Stomach (tissue), 4 donors: Measurements from ENCODE around the gene MAN1A1.

Experiments used
- CTCF ChIP-seq, 7 experiments: fragments of 450-650 bp in 4 of 7; fragments of 200-600 bp in 3 of 7; sonication (generic) in 3 of 7; IDR thresholded peaks; one replicate each; pipeline ENCODE4 v1.5.1; 2016 to 2019; ENCODE audit warnings: antibody characterized with exemption in 7 of 7, control low read depth in 2 of 7, mild to moderate bottlenecking in 1 of 7
- EP300 ChIP-seq: sonication (generic); formaldehyde crosslinking; IDR thresholded peaks from one replicate; pipeline ENCODE4 v1.6.1; 2017; ENCODE audit warnings: antibody characterized with exemption
- POLR2A ChIP-seq, 4 donors: fragments of 450-650 bp; IDR thresholded peaks; one replicate each; pipeline ENCODE4 v1.6.1; 2016; ENCODE audit warnings: antibody characterized with exemption in 4 of 4, control low read depth in 2 of 4, mild to moderate bottlenecking in 1 of 4, moderate library complexity in 1 of 4
- POLR2AphosphoS5 ChIP-seq, 3 donors: sonication (generic); formaldehyde crosslinking; IDR thresholded peaks; one replicate each; pipeline ENCODE4 v1.6.1; 2016; ENCODE audit warnings: antibody characterized with exemption in 3 of 3

- TF ChIP-seq CTCF (IDR thresholded peaks at IDR 0.05) (no peak), POLR2A (IDR thresholded peaks at IDR 0.05) (no peak), EP300 (no peak), POLR2AphosphoS5 (IDR thresholded peaks at IDR 0.05) (no peak)
These were observed 30.8 kb downstream of the MAN1A1 start for GRCh38 chr6:119318730-119319129.
